HL-60 (cell line): ENCODE measurements around the gene BHMT.

Experiments
- DNase-seq, 2 experiments: peaks; one replicate each; pipeline ENCODE4 v3.0.0-alpha.2; 2010 to 2020; ENCODE audit warnings: low read depth in 1 of 2, low spot score in 1 of 2
- H3K27ac ChIP-seq: fragments of 250-450 bp; sonication (Bioruptor Pico); replicated peaks from 2 replicates; pipeline ENCODE4 v1.5.1; 2020; ENCODE audit warnings: mild to moderate bottlenecking, moderate library complexity
- H3K27me3 ChIP-seq: fragments of 250-450 bp; sonication (Bioruptor Pico); 2 replicates; pipeline ENCODE4 v1.5.1; 2021; ENCODE audit warnings: mild to moderate bottlenecking, moderate library complexity; ENCODE audit not compliant: insufficient read depth, poor library complexity, severe bottlenecking
- H3K4me3 ChIP-seq: replicated peaks from 2 replicates; pipeline ENCODE4 v1.5.1; 2011; ENCODE audit warnings: mild to moderate bottlenecking, control low read depth, low read length; ENCODE audit not compliant: insufficient read depth
- GABPA ChIP-seq: IDR thresholded peaks from 2 replicates; pipeline ENCODE4 v1.6.1; 2012; ENCODE audit warnings: low read depth
- POLR2AphosphoS5 ChIP-seq: IDR thresholded peaks from 2 replicates; pipeline ENCODE4 v1.6.1; 2012; ENCODE audit warnings: low read depth
- SPI1 ChIP-seq: IDR thresholded peaks from 2 replicates; pipeline ENCODE4 v1.6.1; 2012; ENCODE audit warnings: low read depth, mild to moderate bottlenecking, borderline replicate concordance
- TF ChIP-seq, protein P1 (sequence below): IDR thresholded peaks from 2 replicates; pipeline ENCODE4 v1.6.1; 2012; ENCODE audit warnings: low read depth; ENCODE audit not compliant: insufficient replicate concordance
- TF ChIP-seq, protein P2 (sequence below): IDR thresholded peaks from one replicate; pipeline ENCODE4 v1.5.1; 2011; ENCODE audit warnings: low read length, control low read depth, inconsistent platforms; ENCODE audit not compliant: insufficient read depth

The BHMT gene

DNA sequence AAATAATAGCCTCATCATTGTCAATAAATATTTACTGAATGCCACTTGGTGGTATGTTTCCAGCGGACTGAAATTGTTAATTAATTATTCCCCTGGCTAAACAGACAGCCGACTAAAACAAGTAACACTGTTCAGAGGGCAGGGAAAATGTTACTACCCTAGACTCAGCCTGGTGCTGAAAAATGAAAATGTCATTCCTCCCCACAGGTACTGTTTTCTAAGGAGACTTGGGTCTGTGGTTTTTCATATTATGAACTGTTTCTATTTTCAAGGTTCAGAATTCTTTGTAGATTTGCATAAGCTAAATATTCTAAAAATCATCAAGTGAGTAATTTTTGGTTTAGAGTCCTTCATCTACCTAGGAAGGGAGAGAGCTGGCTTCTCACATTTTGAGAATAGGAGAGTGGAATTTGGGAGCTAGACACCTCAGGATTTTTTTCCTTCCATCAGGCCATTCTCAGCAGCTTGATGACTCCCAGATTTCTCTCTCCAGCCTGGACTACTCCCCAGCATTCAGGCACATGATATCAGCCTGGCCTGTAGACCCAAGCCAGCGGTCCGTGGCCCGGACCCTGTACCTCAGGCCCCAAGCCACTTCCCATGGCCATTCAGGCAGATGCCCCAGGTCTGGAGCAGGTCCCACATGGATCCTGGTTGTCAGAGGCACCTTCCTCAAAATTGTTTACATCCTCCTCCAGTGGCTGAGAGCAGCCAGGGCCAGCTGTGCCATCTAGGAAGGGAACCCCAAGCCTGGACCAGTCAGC, 24.4 kb downstream of the BHMT start:
- Histone ChIP-seq H3K27me3 (no peaks in the 10 kb centered on the region), H3K4me3 (no peak overlapping the region), H3K27ac (no peak overlapping the region)
- DNase-seq = no peak
- TF ChIP-seq, protein P1, sequence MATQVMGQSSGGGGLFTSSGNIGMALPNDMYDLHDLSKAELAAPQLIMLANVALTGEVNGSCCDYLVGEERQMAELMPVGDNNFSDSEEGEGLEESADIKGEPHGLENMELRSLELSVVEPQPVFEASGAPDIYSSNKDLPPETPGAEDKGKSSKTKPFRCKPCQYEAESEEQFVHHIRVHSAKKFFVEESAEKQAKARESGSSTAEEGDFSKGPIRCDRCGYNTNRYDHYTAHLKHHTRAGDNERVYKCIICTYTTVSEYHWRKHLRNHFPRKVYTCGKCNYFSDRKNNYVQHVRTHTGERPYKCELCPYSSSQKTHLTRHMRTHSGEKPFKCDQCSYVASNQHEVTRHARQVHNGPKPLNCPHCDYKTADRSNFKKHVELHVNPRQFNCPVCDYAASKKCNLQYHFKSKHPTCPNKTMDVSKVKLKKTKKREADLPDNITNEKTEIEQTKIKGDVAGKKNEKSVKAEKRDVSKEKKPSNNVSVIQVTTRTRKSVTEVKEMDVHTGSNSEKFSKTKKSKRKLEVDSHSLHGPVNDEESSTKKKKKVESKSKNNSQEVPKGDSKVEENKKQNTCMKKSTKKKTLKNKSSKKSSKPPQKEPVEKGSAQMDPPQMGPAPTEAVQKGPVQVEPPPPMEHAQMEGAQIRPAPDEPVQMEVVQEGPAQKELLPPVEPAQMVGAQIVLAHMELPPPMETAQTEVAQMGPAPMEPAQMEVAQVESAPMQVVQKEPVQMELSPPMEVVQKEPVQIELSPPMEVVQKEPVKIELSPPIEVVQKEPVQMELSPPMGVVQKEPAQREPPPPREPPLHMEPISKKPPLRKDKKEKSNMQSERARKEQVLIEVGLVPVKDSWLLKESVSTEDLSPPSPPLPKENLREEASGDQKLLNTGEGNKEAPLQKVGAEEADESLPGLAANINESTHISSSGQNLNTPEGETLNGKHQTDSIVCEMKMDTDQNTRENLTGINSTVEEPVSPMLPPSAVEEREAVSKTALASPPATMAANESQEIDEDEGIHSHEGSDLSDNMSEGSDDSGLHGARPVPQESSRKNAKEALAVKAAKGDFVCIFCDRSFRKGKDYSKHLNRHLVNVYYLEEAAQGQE = no peak
- TF ChIP-seq, protein P2, sequence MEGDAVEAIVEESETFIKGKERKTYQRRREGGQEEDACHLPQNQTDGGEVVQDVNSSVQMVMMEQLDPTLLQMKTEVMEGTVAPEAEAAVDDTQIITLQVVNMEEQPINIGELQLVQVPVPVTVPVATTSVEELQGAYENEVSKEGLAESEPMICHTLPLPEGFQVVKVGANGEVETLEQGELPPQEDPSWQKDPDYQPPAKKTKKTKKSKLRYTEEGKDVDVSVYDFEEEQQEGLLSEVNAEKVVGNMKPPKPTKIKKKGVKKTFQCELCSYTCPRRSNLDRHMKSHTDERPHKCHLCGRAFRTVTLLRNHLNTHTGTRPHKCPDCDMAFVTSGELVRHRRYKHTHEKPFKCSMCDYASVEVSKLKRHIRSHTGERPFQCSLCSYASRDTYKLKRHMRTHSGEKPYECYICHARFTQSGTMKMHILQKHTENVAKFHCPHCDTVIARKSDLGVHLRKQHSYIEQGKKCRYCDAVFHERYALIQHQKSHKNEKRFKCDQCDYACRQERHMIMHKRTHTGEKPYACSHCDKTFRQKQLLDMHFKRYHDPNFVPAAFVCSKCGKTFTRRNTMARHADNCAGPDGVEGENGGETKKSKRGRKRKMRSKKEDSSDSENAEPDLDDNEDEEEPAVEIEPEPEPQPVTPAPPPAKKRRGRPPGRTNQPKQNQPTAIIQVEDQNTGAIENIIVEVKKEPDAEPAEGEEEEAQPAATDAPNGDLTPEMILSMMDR = no peak
- TF ChIP-seq GABPA (no peak), POLR2AphosphoS5 (no peak), SPI1 (no peak)

DNA sequence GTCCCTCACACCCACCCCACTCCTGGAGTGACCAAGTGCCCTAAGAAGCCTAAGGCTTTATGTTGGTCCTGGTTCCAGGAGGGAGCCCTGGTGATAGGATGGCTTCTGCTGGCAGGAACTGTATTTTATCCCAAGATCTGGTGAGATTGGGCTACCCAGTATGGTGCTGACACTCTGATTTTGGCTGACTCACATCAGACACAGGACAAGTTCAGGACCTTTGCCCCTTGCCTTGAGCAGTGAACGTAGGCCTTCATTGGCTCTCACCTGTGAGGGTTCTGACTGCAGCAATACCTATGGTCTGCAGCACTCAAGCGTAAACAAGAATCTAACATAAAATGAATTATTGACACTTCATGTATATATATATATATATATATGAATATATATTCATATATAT, 25.0 kb downstream of the BHMT start:
- TF ChIP-seq POLR2AphosphoS5 = no peak
- TF ChIP-seq, protein P2 = no peak
- DNase-seq = no peak

DNA sequence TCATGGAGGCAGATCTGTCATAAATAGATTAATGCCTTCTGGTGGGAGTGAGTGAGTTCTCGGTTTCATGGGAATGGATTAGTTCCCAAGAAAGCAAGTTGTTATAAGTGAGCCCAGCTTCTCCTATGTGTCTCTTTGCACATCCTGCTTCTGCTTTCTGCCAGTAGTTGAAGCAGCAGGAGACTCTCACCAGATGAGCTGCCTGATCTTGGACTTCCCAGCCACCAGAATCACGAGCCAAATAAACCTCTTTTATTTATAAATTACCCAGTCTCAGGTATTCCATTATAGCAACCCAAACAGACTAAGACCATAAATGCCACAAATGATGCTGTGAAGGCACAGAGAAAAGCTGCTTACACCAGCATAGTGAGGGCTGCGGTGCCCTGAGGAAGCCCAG, 28.9 kb downstream of the BHMT start:
- DNase-seq = no peak
- Histone ChIP-seq H3K27ac (no peak overlapping the region), H3K4me3 (no peak overlapping the region), H3K27me3 (no peaks in the 10 kb centered on the region)
- TF ChIP-seq SPI1 = no peak
- TF ChIP-seq, protein P1 = no peak
- TF ChIP-seq POLR2AphosphoS5 = no peak

More for the DNA sequence above, 25.0 kb downstream of the BHMT start:
- H3K27ac ChIP-seq = no peak overlapping the region
- H3K4me3 ChIP-seq = no peak overlapping the region
- no peaks in the 10 kb centered on the region for H3K27me3 ChIP-seq

DNA sequence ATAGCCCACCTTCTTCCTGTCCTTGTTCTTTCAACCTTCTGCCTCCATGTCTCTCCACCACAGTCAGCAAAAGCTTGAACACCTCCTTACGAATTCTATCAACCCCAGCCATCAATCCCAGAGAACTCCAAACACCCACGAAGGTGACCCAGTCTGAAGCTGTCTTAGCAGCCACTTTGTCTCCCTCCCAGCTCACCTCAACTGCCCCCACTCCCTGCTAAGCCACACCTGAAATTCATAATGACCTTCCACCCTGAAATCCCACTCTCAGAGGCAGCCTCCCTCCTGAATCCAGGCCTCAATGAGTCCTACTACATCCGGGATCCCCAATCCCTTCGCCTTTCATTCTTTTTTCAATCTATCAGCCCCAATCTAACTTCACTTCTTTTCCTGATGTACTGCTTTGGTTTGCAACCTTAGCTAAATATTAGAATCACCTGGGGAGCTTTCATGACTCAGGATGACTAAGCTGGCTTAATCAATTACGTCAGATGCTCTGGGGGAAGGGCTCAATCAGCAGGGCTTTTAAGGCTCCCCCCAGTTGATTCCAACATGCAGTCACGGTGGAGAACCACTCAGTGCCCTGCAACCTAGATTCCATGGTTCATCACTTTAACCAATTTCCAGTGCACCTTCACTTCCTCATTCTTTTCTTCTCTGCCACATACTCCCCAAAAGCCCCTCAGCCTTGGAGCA, 32.2 kb downstream of the BHMT start:
- TF ChIP-seq, protein P2 = no peak
- no peak for TF ChIP-seq POLR2AphosphoS5
- TF ChIP-seq GABPA = no peak
- peak; percentile 27; the same call in 1 of the 2 replicates for TF ChIP-seq SPI1
- Histone ChIP-seq H3K27ac (no peak overlapping the region), H3K4me3 (no peak overlapping the region), H3K27me3 (no peaks in the 10 kb centered on the region)
- DNase-seq = no peak
